Tibial nerve (tissue), 4 donors: ENCODE data around the gene SFT2D2. TPM values are rescaled to one million over a fixed set of nuclear protein-coding genes. Genes with fewer than 3 reads are reported as not detected.
A peak's percentile ranks its signal among the peaks of the same experiment; 100 is the strongest.
"Not testable (repeated sequence)": the region's sequence is repeated elsewhere in the genome, so short reads cannot be mapped to it uniquely, and the experiment has no call there.

Experiments
- DNase-seq, 2 donors: peaks; one replicate each; pipeline ENCODE4 v3.0.0-alpha.2; 2019; ENCODE audit warnings: low spot score in 2 of 2
- H3K27ac ChIP-seq, 4 donors: fragments of 200-600 bp; sonication (generic) in 3 of 4; one replicate each; pipeline ENCODE4 v1.5.1; 2017 to 2019; ENCODE audit warnings: mild to moderate bottlenecking in 1 of 4
- H3K27me3 ChIP-seq, 2 donors: fragments of 200-600 bp; sonication (generic) in 1 of 2; one replicate each; pipeline versions ENCODE4 v1.5.1 to v1.6.0; 2017 to 2019
- H3K36me3 ChIP-seq, 3 donors: fragments of 200-600 bp; sonication (generic); one replicate each; pipeline ENCODE4 v1.5.1; 2018 to 2019
- H3K4me1 ChIP-seq, 4 donors: fragments of 200-600 bp; sonication (generic) in 3 of 4; one replicate each; pipeline ENCODE4 v1.5.1; 2017 to 2019
- H3K4me3 ChIP-seq, 4 donors: fragments of 200-600 bp; sonication (generic) in 3 of 4; one replicate each; pipeline ENCODE4 v1.5.1; 2017 to 2019; ENCODE audit warnings: mild to moderate bottlenecking in 1 of 4, moderate library complexity in 1 of 4
- H3K9me3 ChIP-seq, 4 donors: fragments of 200-600 bp; sonication (generic) in 3 of 4; one replicate each; pipeline ENCODE4 v1.5.1; 2017 to 2019
- EP300 ChIP-seq, 2 donors: sonication (generic); formaldehyde crosslinking; IDR thresholded peaks; one replicate each; pipeline ENCODE4 v1.6.1; 2017; ENCODE audit warnings: antibody characterized with exemption in 2 of 2, mild to moderate bottlenecking in 1 of 2
- POLR2A ChIP-seq, 2 donors: fragments of 450-650 bp; IDR thresholded peaks; one replicate each; pipeline ENCODE4 v1.6.1; 2017; ENCODE audit warnings: antibody characterized with exemption in 2 of 2, mild to moderate bottlenecking in 2 of 2, moderate library complexity in 2 of 2
- WGBS, 2 donors: methylation state at CpG; one replicate each; pipeline ENCODE4 v1.1.5; 2018; 5-methylcytosine and 5-hydroxymethylcytosine counted together
- total RNA-seq, 4 donors: library from RNA; depleted of rRNA; stranded (reverse); fragments of >200 nt; gene quantifications; one replicate each; pipeline ENCODE4 v1.1.0, GENCODE V29; 2016
- TF ChIP-seq, protein P1 (sequence below), 5 experiments: fragments of 200-600 bp in 3 of 5; fragments of 450-650 bp in 2 of 5; sonication (generic) in 3 of 5; IDR thresholded peaks; one replicate each; pipeline ENCODE4 v1.5.1; 2016 to 2019; ENCODE audit warnings: antibody characterized with exemption in 5 of 5, mild to moderate bottlenecking in 3 of 5, moderate library complexity in 2 of 5

SFT2D2 gene
- total RNA-seq, 4 donors from 2014 or later, result 34.5 to 43.8 (median 42.2) TPM

DNA sequence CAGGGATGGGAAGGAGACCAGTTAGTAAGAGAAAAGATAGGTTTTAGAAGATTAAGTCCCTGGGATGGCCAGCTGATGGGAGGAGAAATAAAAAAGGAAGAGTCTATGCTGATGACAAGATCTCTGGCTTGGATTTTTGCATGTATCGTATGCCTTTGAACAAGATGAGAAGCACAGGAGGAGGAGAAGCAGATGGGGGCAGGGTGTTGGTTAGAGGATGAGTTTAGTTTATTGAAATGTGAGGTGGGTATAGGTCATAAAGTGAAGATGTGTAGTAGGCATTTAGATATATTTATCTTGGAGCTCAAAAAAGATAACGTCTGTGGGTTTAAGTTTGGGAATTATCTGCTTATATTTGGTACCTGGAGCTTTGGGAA lies 45.7 kb upstream of the SFT2D2 start:
- Histone ChIP-seq H3K4me3 (peak overlapping the region; percentile 67 to 90 (median 79)), H3K9me3 (no peaks in the 10 kb centered on the region), H3K27me3 (no peaks in the 10 kb centered on the region), H3K36me3 (peaks cover 0 to 2% (median 0%) of the 10 kb centered on the region in 3 donors), H3K27ac (peak overlapping the region in 3 of 4 donors; percentile 91 to 96 (median 94)), H3K4me1 (peaks cover 0 to 31% (median 6%) of the 10 kb centered on the region in 4 donors)
- WGBS, 2 donors, result 35 to 37% methylated on average over 2 of the region's 2 CpGs
- DNase-seq, result no peak
- TF ChIP-seq EP300 (IDR thresholded peaks at IDR 0.05) (no peak), POLR2A (IDR thresholded peaks at IDR 0.05) (no peak)
- TF ChIP-seq, protein P1, sequence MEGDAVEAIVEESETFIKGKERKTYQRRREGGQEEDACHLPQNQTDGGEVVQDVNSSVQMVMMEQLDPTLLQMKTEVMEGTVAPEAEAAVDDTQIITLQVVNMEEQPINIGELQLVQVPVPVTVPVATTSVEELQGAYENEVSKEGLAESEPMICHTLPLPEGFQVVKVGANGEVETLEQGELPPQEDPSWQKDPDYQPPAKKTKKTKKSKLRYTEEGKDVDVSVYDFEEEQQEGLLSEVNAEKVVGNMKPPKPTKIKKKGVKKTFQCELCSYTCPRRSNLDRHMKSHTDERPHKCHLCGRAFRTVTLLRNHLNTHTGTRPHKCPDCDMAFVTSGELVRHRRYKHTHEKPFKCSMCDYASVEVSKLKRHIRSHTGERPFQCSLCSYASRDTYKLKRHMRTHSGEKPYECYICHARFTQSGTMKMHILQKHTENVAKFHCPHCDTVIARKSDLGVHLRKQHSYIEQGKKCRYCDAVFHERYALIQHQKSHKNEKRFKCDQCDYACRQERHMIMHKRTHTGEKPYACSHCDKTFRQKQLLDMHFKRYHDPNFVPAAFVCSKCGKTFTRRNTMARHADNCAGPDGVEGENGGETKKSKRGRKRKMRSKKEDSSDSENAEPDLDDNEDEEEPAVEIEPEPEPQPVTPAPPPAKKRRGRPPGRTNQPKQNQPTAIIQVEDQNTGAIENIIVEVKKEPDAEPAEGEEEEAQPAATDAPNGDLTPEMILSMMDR (IDR thresholded peaks at IDR 0.05), result no peak

DNA sequence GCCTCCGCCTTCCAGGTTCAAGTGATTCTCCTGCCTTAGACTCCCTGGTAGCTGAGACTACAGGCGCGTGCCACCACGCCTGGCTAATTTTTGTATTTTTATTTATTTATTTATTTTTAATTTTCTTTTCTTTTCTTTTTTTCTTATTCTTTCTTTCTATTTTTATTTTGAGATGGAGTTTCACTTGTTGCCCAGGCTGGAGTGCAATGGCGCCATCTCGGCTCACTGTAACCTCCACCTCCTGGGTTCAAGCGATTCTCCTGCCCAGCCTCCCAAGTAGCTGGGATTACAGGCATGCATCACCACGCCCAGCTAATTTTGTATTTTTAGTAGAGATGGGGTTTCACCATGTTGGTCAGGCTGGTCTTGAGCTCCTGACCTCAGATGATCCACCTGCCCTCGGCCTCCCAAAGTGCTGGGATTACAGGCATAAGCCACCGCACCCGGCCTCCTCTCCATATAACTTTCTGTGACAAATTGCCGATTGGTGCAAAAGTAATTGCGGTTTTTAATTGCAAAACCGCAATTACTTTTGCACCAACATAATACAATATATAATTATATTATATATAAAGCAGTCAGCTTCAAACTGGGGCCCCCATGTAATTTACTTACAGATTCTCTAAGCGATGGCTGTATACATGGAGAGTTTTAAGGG lies 44.6 kb upstream of the SFT2D2 start:
- not testable (repeated sequence) for H3K36me3 ChIP-seq, H3K27me3 ChIP-seq, H3K27ac ChIP-seq, H3K9me3 ChIP-seq, H3K4me3 ChIP-seq, DNase-seq
- peaks cover 0 to 31% (median 6%) of the 10 kb centered on the region in 4 donors for H3K4me1 ChIP-seq
- 96% methylated on average over 15 of the region's 15 CpGs for WGBS, 2 donors

DNA sequence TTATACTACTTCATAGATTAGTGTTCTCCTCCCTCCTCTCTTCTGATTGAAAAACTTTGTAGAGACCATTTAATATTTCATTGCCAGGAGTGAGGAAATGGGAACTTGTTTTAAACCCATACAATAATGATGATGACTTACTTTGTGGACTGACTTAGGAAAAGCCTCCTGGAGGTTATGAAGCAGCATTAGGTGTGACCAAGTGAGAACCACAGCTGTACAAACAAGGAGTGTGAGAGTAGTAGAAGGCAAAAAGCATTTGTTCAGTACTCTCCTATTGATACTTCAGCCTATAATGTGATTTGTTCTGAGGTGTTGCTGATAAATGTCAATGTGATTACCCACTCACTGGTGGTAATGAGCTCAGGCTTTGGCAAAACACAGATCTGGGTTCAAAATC lies 38.6 kb upstream of the SFT2D2 start:
- Histone ChIP-seq H3K4me3 (no peak overlapping the region), H3K36me3 (peaks cover 0 to 58% (median 0%) of the 10 kb centered on the region in 3 donors), H3K27ac (no peak overlapping the region), H3K4me1 (peaks cover 0 to 2% (median 0%) of the 10 kb centered on the region in 4 donors), H3K9me3 (no peaks in the 10 kb centered on the region), H3K27me3 (no peaks in the 10 kb centered on the region)
- no peak for TF ChIP-seq EP300 (IDR thresholded peaks at IDR 0.05)
- no peak for TF ChIP-seq POLR2A (IDR thresholded peaks at IDR 0.05)
- TF ChIP-seq, protein P1 (IDR thresholded peaks at IDR 0.05), result no peak
- DNase-seq, result no peak

DNA sequence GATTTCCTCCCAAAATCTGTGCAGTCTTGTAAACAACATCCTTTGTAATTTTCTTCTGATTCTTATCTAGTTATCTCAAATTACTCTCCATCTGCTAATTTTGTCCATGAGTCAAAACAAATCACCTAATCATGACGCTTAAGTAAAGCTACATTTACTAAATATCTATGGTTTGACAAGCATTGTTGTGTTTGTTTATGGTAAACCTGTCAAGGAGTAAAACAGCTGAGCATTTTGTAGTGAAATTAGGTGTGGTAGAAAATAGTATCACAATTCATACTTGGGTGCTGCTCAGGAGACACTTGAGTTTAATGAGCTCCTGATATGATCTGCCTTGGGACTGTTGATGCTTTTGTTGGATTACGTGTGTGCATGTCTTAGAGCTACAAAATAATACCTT lies 35.4 kb upstream of the SFT2D2 start:
- H3K4me1 ChIP-seq, result no peaks in the 10 kb centered on the region
- H3K27ac ChIP-seq, result no peak overlapping the region
- H3K4me3 ChIP-seq, result no peak overlapping the region
- H3K36me3 ChIP-seq, result peaks cover 0 to 78% (median 0%) of the 10 kb centered on the region in 3 donors
- no peaks in the 10 kb centered on the region for H3K9me3 ChIP-seq
- DNase-seq, result no peak
- no peaks in the 10 kb centered on the region for H3K27me3 ChIP-seq
- 63 to 72% methylated on average over 2 of the region's 2 CpGs for WGBS, 2 donors
- no peak for TF ChIP-seq POLR2A (IDR thresholded peaks at IDR 0.05)
- TF ChIP-seq, protein P1 (IDR thresholded peaks at IDR 0.05), result no peak
- TF ChIP-seq EP300 (IDR thresholded peaks at IDR 0.05), result no peak

DNA sequence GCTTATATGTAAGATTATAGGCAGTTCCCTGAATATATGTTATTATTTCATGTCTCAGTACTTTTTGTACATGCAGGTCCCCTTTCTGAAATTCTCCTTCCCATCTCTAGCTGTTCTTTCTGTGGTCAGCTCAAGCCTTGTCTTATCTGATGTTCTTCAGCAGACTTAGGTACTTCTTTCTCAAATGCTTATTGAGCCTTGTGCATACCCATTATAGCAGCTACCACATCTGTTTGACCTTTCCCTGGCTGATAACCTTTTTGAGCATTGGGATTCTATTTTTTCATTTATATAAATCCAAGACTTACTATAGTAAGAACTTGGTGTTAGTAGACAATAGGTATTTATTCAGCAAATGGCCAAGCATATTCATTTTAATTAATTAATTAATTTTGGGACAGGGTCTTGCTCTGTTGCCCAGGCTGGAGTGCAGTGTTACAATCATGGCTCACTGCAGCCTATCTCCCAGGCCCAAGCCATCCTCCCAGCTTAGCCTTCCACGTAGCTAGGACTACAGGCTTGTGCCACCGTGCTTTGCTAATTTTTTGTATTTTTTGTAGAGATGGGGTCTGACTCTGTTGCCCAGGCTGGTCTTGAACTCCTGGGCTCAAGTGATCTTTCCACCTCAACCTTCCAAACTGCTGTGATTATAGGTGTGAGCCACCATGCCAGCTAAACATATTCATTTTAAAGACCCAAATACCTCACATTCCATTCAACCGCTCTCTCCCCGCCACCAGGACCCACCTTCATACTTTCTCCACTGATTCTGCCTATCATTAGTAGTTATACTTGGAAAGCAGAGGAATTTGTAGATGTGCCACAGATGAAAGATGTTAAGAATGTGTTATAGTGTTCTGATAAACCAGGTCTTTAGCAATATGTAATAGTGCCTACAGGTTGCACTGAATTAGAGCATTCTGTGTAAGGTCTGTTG lies 30.3 kb upstream of the SFT2D2 start:
- no peak overlapping the region for H3K27ac ChIP-seq
- no peak for DNase-seq
- no peaks in the 10 kb centered on the region for H3K9me3 ChIP-seq
- 76 to 90% methylated on average over 4 of the region's 4 CpGs for WGBS, 2 donors
- no peaks in the 10 kb centered on the region for H3K27me3 ChIP-seq
- TF ChIP-seq, protein P1 (IDR thresholded peaks at IDR 0.05), result no peak
- TF ChIP-seq EP300 (IDR thresholded peaks at IDR 0.05) (no peak), POLR2A (IDR thresholded peaks at IDR 0.05) (no peak)
- H3K4me3 ChIP-seq, result no peak overlapping the region
- H3K4me1 ChIP-seq, result no peaks in the 10 kb centered on the region
- H3K36me3 ChIP-seq, result peaks cover 0 to 85% (median 0%) of the 10 kb centered on the region in 3 donors
